Loucy (cell line): ENCODE measurements around the gene TRIM40.

ENCODE experiments used
- CTCF ChIP-seq: fragments of 200-600 bp; sonication (generic); conservative IDR thresholded peaks from 2 replicates; pipeline ENCODE4 v1.5.1; 2014; ENCODE audit warnings: mild to moderate bottlenecking, antibody characterized with exemption, low read length
- EZH2phosphoT487 ChIP-seq: fragments of 200-600 bp; IDR thresholded peaks from 2 replicates; pipeline ENCODE4 v1.6.1; 2018; ENCODE audit warnings: antibody characterized with exemption, mild to moderate bottlenecking, moderate library complexity, borderline replicate concordance

- TF ChIP-seq CTCF (no peak), EZH2phosphoT487 (no peak)
Measured at GRCh38 chr6:30121446-30122366, 14.2 kb upstream of the TRIM40 start.
